ENCODE measurements around the gene CYP27B1.
"Not testable (repeated sequence)": the region's sequence is repeated elsewhere in the genome, so short reads cannot be mapped to it uniquely, and the experiment has no call there.

CYP27B1 gene

DNA sequence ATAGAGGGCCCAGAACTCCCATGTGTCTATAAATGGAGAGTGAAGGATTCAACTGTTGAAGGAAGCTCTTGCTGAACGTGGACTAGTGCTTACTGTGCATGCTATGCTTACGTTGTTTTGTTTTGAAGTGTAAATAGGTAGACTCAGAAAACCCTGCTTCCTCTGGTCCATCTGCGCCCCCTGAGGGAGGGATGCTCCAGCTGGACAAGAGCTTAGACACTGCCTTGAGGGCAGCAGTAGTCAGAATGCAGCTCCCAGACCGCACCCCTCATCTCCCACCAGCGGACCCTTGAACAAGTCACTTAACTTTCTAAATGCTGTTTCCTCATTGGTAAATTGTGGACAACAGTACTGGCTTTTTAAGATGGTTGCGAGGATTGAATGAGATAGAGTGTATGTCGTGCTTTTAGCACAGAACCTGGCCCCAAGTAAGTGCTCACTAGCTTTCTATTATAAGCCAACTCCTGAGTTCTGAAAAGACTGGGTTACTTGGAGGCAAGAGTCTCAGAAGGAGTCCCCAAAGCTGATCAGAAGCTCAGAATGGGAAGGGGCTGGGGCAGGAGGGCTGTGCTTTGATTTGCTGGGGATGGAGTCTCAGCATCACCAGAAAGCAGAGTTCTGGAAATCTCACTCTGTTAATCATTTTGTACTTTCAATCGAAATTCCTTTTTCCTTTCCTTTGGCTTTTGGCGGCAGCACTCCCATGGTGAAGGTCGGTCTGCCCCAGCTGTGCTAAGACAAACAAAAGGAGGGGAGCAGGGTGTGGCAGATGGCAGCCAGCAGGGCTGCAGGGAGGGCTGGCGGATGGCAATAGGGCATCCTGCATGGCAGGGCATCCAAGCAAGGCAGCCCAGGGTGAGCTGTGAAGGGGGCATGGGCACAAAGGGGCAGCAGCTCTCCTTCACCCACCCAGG is 43.9 kb downstream of the CYP27B1 start:
- DNase-seq (ENCODE audit: low read depth in 2 of 2) = no peak

DNA sequence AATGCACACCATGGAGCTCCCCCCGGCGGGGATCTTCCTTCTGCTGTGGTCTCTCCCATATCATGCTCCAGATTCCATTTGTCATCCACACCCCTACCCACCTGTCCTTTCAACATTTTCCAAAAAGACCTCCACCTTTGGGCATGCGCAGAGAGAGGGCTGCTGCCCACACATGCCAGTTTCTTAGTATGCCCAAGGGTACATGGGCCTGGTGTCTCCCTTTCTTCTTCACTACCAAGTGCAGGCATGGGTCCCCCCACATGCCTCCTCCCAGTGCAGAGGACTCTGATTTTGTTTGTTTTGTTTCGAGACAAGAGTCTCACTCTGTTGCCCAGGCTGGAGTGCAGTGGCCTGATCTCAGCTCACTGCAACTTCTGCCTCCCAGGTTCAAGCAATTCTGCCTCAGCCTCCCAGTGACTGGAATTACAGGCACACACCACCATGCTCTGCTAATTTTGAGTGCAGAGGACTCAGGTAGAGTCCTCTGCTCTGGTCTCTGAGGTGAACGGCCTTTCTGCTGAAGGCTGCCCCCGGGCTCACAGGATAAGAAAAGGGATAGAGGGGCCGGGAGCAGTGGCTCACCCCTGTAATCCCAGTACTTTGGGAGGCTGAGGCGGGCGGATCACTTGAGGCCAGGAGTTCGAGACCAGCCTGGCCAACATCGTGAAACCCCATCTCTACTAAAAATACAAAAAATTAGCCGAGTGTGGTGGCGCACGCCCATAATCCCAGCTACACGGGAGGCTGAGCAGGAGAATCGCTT is 44.9 kb downstream of the CYP27B1 start:
- not testable (repeated sequence) for DNase-seq (ENCODE audit: low read depth in 2 of 2)

DNA sequence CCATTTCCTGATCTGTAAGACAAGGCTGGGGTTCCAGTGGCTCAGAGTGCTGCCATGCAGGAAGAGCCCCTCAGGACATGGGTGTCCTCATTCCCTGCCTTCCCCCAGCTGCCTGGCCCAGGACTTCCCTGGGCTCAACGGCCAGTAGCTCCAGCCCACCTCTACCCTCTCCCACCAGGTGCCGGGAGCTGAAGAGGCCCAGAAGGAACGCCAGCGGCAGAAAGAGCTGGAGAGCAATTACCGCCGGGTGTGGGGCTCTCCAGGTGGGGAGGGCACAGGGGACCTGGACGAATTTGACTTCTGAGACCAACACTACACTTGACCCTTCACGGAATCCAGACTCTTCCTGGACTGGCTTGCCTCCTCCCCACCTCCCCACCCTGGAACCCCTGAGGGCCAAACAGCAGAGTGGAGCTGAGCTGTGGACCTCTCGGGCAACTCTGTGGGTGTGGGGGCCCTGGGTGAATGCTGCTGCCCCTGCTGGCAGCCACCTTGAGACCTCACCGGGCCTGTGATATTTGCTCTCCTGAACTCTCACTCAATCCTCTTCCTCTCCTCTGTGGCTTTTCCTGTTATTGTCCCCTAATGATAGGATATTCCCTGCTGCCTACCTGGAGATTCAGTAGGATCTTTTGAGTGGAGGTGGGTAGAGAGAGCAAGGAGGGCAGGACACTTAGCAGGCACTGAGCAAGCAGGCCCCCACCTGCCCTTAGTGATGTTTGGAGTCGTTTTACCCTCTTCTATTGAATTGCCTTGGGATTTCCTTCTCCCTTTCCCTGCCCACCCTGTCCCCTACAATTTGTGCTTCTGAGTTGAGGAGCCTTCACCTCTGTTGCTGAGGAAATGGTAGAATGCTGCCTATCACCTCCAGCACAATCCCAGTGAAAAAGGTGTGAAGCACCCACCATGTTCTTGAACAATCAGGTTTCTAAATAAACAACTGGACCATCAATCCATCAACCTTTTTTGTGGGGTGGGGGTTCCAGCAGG is 46.0 kb downstream of the CYP27B1 start:
- DNase-seq (ENCODE audit: low read depth in 2 of 2) = no peak

DNA sequence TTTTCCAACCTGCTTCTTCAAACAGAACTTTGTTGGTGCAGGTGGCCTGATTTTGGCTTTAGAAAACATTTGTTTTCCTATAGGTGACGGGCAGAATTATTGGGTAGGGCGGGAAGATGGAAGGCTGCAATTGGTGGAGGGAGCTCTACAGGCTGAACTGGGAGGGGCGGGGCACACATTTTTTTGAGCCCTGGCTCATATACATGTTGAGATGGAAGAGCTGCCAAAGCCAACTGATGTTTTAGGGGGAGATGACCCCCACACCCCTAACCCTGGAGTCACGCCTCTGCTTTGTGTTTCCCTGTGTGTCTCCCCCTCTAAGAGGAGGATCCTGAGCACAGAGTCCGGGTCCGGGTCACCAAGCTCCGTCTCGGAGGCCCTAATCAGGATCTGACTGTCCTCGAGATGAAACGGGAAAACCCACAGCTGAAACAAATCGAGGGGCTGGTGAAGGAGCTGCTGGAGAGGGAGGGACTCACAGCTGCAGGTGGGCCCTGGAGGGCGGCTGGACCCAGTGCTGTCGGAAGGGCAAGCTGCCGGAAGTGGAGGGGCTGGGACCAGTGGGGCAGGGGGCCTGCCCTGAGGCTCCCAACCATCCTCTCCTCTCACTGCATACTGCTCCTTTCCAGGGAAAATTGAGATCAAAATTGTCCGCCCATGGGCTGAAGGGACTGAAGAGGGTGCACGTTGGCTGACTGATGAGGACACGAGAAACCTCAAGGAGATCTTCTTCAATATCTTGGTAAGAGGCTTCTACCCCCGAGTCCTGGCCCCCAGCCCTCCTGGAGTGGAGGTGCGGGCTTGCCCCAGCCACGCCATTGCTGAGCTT is 46.9 kb downstream of the CYP27B1 start:
- DNase-seq (ENCODE audit: low read depth in 2 of 2) = no peak

DNA sequence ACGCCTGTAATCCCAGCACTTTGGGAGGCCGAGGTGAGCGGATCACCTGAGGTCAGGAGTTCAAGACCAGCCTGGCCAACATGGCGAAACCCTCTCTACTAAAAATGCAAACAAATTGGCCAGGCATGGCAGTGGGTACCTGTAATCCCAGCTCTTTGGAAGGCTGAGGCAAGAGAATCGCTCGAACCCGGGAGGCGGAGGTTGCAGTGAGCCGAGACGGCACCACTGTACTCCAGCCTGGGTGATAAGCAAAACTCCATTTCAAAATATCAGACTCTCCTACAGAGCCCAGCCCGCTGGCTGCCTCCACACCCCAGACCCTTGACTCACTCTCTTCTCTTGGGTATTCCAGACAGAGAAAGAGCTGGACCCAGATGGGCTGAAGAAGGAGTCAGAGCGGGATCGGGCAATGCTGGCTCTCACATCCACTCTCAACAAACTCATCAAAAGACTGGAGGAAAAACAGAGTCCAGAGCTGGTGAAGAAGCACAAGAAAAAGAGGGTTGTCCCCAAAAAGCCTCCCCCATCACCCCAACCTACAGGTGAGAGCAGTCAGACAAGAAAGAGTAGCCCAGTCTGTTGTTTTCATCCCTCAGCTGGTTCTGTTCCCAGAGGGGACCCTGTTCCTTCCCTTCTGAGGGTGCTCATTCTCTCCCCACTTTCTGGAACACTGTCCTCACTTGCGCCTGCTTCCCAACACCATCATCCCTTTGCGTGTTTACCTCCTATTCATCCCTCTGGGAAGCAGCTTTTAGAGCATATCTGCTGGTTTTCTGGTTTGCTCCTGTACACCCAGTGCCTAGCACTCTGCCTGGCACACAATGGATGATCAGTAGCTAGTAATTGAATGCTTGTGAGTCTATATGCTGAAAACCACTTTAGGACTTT is 48.0 kb downstream of the CYP27B1 start:
- no peak for DNase-seq (ENCODE audit: low read depth in 2 of 2)

DNA sequence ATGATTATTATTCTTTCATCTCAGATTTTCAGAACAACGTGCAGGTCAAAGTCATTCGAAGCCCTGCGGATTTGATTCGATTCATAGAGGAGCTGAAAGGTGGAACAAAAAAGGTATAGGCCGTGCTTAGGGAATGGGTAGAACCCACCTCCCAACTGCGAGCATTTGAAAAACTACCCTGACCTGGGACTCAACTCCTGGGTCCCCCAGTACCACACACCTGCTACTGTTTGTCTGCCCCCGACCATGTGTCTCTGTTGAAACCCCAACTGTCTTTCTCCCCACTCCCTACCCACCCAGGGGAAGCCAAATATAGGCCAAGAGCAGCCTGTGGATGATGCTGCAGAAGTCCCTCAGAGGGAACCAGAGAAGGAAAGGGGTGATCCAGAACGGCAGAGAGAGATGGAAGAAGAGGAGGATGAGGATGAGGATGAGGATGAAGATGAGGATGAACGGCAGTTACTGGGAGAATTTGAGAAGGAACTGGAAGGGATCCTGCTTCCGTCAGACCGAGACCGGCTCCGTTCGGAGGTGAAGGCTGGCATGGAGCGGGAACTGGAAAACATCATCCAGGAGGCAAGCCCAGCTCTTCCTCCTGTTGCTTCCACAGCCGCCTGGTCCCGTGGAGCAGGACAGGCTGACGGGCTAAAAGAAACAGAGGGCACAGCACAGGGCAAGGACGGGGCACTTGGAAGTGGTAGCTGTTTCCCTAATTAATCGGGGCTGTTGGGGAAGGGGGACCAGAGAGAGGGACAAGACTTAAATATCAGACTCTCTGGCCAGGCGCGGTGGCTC is 48.8 kb downstream of the CYP27B1 start:
- DNase-seq (ENCODE audit: low read depth in 2 of 2) = no peak

DNA sequence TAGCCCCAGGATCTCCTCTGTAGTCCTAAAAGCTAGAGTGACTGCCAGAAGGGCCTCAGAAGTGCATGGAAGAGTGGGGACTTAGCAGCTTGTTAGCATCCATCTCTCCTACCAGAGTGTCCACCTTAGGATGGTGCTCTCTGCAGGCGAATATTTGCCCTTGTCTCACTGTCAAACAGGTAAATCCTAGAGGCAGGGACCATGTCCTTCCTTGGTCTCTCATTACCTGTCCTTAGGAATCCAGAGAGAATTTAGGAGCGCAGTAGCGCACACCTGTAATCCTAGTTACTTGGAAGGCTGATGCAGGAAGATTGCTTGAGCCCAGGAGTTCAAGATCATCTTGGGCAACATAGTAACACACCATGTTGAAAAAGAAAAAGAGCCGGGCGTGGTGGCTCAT is 49.7 kb downstream of the CYP27B1 start:
- no peak for DNase-seq (ENCODE audit: low read depth in 2 of 2)

DNA sequence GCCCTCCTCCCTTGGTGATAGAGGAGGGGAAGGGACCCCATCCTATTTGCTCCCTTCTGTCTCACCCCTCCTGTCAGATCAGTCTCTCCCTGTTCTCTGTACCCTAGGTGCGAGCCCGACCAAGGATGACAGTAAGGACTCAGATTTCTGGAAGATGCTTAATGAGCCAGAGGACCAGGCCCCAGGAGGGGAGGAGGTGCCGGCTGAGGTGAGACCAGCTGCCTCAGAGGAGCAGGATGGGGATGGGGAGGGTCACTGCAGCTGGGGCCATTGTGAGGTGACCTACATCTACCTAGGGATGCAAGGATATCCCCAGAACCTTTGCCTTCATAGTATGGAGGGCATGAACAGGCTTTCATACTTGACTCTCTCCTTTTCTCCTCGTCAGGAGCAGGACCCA is 50.6 kb downstream of the CYP27B1 start:
- no peak for DNase-seq (ENCODE audit: low read depth in 2 of 2)

DNA sequence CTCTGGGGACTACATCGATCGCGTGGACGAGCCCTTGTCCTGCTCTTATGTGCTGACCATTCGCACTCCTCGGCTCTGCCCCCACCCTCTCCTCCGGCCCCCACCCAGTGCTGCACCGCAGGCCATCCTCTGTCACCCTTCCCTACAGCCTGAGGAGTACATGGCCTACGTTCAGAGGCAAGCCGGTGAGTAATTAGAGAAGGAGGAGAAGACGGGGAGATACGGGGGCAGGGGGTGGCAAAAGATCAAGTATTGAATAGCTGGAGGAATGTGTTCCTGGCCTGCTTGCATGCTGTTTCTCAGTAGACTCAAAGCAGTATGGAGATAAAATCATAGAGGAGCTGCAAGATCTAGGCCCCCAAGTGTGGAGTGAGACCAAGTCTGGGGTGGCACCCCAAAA is 51.1 kb downstream of the CYP27B1 start:
- DNase-seq (ENCODE audit: low read depth in 2 of 2) = no peak

DNA sequence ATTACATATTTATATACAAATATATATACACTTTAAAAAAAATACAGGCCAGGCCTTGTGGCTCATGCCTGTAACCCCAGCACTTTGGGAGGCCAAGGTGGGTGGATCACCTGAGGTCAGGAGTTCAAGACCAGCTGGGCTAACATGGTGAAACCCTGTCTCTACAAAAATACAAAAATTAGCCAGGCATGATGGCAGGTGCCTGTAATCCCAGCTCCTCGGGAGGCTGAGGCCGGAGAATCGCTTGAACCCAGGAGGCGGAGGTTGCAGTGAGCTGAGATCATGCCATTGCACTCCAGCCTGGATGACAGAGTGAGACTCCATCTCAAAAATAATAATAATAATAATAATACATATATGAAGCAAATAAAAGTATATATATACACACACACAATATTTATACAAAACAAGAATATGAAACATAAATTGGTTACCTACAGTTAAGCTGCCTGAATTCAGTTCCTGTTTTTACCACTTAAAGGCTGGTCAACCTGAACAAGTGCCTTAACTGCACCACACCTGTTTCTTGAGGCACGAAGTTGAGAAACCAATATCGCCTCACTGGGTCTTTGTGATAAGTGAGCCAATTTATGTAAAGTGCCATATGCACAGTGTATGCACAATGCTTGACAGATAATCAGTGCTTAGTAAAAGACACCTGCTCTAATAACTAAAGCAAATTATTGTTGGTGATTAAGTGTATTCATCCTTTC is 51.7 kb downstream of the CYP27B1 start:
- not testable (repeated sequence) for DNase-seq (ENCODE audit: low read depth in 2 of 2)

DNA sequence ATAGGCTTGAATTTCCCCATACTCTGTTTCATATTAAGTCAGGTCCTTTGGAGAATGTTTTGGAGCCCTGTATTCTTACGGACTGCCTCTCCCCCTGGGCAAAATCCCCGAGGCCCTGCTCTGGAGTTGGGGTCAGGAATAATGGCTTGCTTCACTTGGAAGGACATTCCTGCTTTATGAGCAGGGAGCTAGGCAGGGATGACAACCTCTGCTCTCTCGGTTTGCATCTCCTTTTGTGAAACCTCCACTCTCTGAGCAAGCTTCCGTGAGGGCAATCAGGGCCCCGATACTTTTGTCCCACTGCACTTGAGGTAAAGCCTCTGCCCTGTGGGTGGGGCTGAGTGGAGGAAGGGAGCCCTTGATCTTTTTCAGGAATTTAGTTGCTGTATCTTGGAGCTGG is 53.7 kb downstream of the CYP27B1 start:
- no peak for DNase-seq (ENCODE audit: low read depth in 2 of 2)

DNA sequence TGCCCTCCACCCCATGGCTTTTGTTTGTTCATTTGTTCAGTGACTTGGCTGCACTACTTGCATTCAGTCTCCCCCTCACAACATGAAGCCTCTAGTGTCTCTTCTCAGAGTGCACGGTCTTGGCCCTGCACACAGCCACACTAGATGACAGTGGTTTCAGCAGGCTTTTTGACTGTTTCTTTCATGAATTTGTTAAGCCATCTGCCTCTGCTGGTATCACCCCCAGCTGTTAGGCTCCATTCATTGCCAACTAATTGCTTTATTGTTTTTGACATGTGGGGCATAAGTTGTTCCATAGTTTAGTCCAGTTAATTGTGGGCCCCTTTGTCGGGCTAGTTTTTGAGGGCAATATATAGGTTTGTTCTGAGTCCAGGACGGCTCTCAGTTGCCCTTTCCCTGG is 54.2 kb downstream of the CYP27B1 start:
- DNase-seq (ENCODE audit: low read depth in 2 of 2) = no peak
